ENCODE measurements around the gene ZNF749. TPM values are rescaled to one million over a fixed set of nuclear protein-coding genes. Genes with fewer than 3 reads are reported as not detected.

Gene ZNF749
- total and polyA plus RNA-seq, 2 of the 4 experiments (the other 2 are of a cell fraction) = 7.9 to 9.9 TPM

DNA sequence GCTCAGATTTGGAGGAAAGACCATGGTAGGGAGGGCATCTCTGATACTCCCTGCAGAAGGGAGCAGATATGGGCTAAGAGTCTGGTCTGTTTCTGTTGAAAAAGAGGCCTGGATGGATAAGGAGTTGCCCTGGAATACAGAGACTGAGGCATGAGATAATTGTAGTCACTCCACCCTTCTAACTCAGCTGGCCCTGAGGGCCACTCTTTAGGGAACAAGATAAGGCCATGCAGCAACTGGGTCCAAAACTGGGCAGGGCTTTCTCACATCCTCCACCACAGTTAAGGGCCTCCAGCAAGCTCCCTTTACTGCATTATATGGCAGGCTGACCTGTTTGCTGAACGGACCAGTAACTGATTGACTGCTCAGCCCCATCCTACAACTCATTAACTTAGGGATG, 1.3 kb downstream of the ZNF749 start:
- intact Hi-C loops (cut with micrococcal nuclease) (no loop called here), dilution Hi-C loops (cut with HindIII; ENCODE audit: low sequenced_read_pairs, unreplicated experiment) (no loop called here), in situ Hi-C loops (cut with MboI; ENCODE audit: low sequenced_read_pairs) (no loop called here)
- ChIA-PET CTCF (interaction anchor here (0.7 kb wide), 1 partner anchor 323 kb away, joined by 3 read pairs; no protein-coding TSS in a partner anchor), POLR2A (ENCODE audit: unreplicated experiment) (no interaction called here)
- H3K14ac ChIP-seq (replicated peaks; ENCODE audit: low read depth, low read length) = no peak overlapping the region
- peak overlapping the region; percentile 93 for H3K4me2 ChIP-seq (ENCODE audit: low read depth, low read length)
- H2BK20ac ChIP-seq (ENCODE audit: low read depth, low read length) = no peak overlapping the region
- no peak overlapping the region for H4K8ac ChIP-seq (ENCODE audit: low read depth in 2 of 2, low read length in 2 of 2)
- H3K4ac ChIP-seq (ENCODE audit: low read depth, low read length) = no peak overlapping the region
- no peak overlapping the region for H2AK9ac ChIP-seq (replicated peaks; ENCODE audit: low read depth, low read length, poor library complexity)
- no peak overlapping the region for H4K91ac ChIP-seq (ENCODE audit: insufficient read depth, low read depth, low read length)
- H3K27ac ChIP-seq (ENCODE audit: insufficient read depth, low read length) = no peak overlapping the region
- H3K27me3 ChIP-seq (ENCODE audit: control insufficient read depth, insufficient read depth, low read length) = no peaks in the 10 kb centered on the region
- no peak overlapping the region for H2AK5ac ChIP-seq (ENCODE audit: low read depth, low read length)
- H3K56ac ChIP-seq (ENCODE audit: extremely low read depth, insufficient read depth, low read length) = no peak overlapping the region
- no peaks in the 10 kb centered on the region for H4K20me1 ChIP-seq (ENCODE audit: insufficient read depth, low read length)
- H3K18ac ChIP-seq (ENCODE audit: low read depth, low read length) = no peak overlapping the region
- H3K9me3 ChIP-seq (ENCODE audit: control insufficient read depth, insufficient read depth, low read length) = no peaks in the 10 kb centered on the region
- ATAC-seq (ENCODE audit: low read depth) (no peak), DNase-seq (no peak)
- no CpG with 5 or more reads among the region's 1 CpG for WGBS, 2 experiments (ENCODE audit: extremely low coverage in 2 of 2, insufficient read length in 1 of 2)
- no peak overlapping the region for H2AFZ ChIP-seq (replicated peaks; ENCODE audit: low read length, poor library complexity)
- H2BK15ac ChIP-seq (ENCODE audit: low read depth, low read length) = no peak overlapping the region
- H3K4me1 ChIP-seq (ENCODE audit: control insufficient read depth, insufficient read depth, low read length) = peaks cover 2% of the 10 kb centered on the region; the same call in 1 of the 2 replicates
- H3K79me1 ChIP-seq (ENCODE audit: low read depth in 1 of 2, low read length in 2 of 2) = peaks cover 13 to 48% of the 10 kb centered on the region in 2 experiments
- no peak for TF ChIP-seq POLR2A (IDR thresholded peaks at IDR 0.05; ENCODE audit: low read depth, low read length)
- no peak for TF ChIP-seq MXI1 (IDR thresholded peaks at IDR 0.05; ENCODE audit: borderline replicate concordance, low read depth, low read length)
- no peak for TF ChIP-seq NFE2L2 (IDR thresholded peaks at IDR 0.05; ENCODE audit: low read depth, low read length)
- no peak for TF ChIP-seq MAZ (IDR thresholded peaks at IDR 0.05; ENCODE audit: borderline replicate concordance, low read depth, low read length)
- TF ChIP-seq USF2 (IDR thresholded peaks at IDR 0.05; ENCODE audit: low read depth, low read length) = no peak
- no peak for TF ChIP-seq RCOR1 (IDR thresholded peaks at IDR 0.05; ENCODE audit: insufficient replicate concordance, low read length)
- no peak for TF ChIP-seq RAD21 (IDR thresholded peaks at IDR 0.05; ENCODE audit: low read length)
- TF ChIP-seq, protein P1, sequence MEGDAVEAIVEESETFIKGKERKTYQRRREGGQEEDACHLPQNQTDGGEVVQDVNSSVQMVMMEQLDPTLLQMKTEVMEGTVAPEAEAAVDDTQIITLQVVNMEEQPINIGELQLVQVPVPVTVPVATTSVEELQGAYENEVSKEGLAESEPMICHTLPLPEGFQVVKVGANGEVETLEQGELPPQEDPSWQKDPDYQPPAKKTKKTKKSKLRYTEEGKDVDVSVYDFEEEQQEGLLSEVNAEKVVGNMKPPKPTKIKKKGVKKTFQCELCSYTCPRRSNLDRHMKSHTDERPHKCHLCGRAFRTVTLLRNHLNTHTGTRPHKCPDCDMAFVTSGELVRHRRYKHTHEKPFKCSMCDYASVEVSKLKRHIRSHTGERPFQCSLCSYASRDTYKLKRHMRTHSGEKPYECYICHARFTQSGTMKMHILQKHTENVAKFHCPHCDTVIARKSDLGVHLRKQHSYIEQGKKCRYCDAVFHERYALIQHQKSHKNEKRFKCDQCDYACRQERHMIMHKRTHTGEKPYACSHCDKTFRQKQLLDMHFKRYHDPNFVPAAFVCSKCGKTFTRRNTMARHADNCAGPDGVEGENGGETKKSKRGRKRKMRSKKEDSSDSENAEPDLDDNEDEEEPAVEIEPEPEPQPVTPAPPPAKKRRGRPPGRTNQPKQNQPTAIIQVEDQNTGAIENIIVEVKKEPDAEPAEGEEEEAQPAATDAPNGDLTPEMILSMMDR (conservative IDR thresholded peaks at IDR 0.05; ENCODE audit: low read depth, low read length) = no peak
- no peak for TF ChIP-seq RFX5 (IDR thresholded peaks at IDR 0.05; ENCODE audit: low read depth, low read length)
- no peak for TF ChIP-seq CHD1 (IDR thresholded peaks at IDR 0.05; ENCODE audit: low read depth, low read length)
- TF ChIP-seq SMC3 (IDR thresholded peaks at IDR 0.05; ENCODE audit: low read depth, low read length) = no peak
- TF ChIP-seq MAFK (IDR thresholded peaks at IDR 0.05; ENCODE audit: low read depth, low read length) = no peak
- TF ChIP-seq FOS (IDR thresholded peaks at IDR 0.05; ENCODE audit: low read depth, low read length) = no peak
- TF ChIP-seq CEBPB (IDR thresholded peaks at IDR 0.05; ENCODE audit: low read depth, low read length) = no peak
- TF ChIP-seq, protein P2, sequence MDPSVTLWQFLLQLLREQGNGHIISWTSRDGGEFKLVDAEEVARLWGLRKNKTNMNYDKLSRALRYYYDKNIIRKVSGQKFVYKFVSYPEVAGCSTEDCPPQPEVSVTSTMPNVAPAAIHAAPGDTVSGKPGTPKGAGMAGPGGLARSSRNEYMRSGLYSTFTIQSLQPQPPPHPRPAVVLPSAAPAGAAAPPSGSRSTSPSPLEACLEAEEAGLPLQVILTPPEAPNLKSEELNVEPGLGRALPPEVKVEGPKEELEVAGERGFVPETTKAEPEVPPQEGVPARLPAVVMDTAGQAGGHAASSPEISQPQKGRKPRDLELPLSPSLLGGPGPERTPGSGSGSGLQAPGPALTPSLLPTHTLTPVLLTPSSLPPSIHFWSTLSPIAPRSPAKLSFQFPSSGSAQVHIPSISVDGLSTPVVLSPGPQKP (IDR thresholded peaks at IDR 0.05; ENCODE audit: borderline replicate concordance, low read depth, low read length) = no peak
- TF ChIP-seq BHLHE40 (IDR thresholded peaks at IDR 0.05; ENCODE audit: low read depth, low read length) = no peak
- H3K4me3 ChIP-seq (ENCODE audit: insufficient read depth, low read depth, low read length) = no peak overlapping the region
- 0 out of 2 replicates have a peak, but pooled peaks cover 7% of the 10 kb centered on the region for H3K9me1 ChIP-seq (ENCODE audit: insufficient read depth, low read length)
- H4K5ac ChIP-seq (ENCODE audit: low read depth, low read length) = no peak overlapping the region
- no peak overlapping the region for H2BK5ac ChIP-seq (ENCODE audit: low read depth, low read length, poor library complexity, severe bottlenecking)
- H3K9ac ChIP-seq (ENCODE audit: low read depth, low read length) = no peak overlapping the region
- BruUV-seq (replicated peaks) = no TSS peak
- H2BK120ac ChIP-seq (ENCODE audit: low read depth, low read length) = no peak overlapping the region
- H3K23ac ChIP-seq (ENCODE audit: low read depth, low read length) = no peak overlapping the region
- peaks cover 4% of the 10 kb centered on the region; the same call in 1 of the 2 replicates for H3K36me3 ChIP-seq (ENCODE audit: control insufficient read depth, insufficient read depth, low read length)

All from IMR-90 (cell line).